Adrenal gland (tissue), 12 donors: ENCODE data around the gene AKAP13. TPM values are rescaled to one million over a fixed set of nuclear protein-coding genes. Genes with fewer than 3 reads are reported as not detected.

Experiments
- DNase-seq, 7 donors: peaks; one replicate each; pipeline ENCODE4 v3.0.0-alpha.2; 2019 to 2020
- H3K27ac ChIP-seq, 5 donors: fragments of 200-600 bp; sonication (generic) in 4 of 5; 1 replicate in 3 of 5; 2 replicates in 2 of 5; pipeline versions ENCODE4 v1.5.1 to v1.8.0; 2016 to 2020; ENCODE audit warnings: mild to moderate bottlenecking in 1 of 5
- H3K27me3 ChIP-seq: fragments of 200-600 bp; 2 replicates; pipeline ENCODE4 v1.8.0; 2021
- H3K36me3 ChIP-seq, 2 donors: fragments of 200-600 bp; replicated peaks in 1 of 2; 1 replicate in 1 of 2; 2 replicates in 1 of 2; pipeline versions ENCODE4 v1.5.1 to v1.8.0; 2018 to 2022
- H3K4me1 ChIP-seq, 2 donors: fragments of 200-600 bp; replicated peaks in 1 of 2; 1 replicate in 1 of 2; 2 replicates in 1 of 2; pipeline versions ENCODE4 v1.5.1 to v1.8.0; 2018 to 2021
- H3K4me3 ChIP-seq, 4 donors: fragments of 200-600 bp; sonication (generic) in 3 of 4; one replicate each; pipeline ENCODE4 v1.5.1; 2016 to 2018
- H3K9me3 ChIP-seq, 3 donors: fragments of 200-600 bp; sonication (generic) in 1 of 3; replicated peaks in 1 of 3; 1 replicate in 2 of 3; 2 replicates in 1 of 3; pipeline versions ENCODE4 v1.5.1 to v1.8.0; 2016 to 2021
- CTCF ChIP-seq, 6 experiments: fragments of 450-650 bp in 4 of 6; fragments of 200-600 bp in 2 of 6; sonication (generic) in 1 of 6; IDR thresholded peaks; 1 replicate in 5 of 6; 2 replicates in 1 of 6; pipeline versions ENCODE4 v1.5.1 to v1.8.0; 2016 to 2021; ENCODE audit warnings: antibody characterized with exemption in 6 of 6, mild to moderate bottlenecking in 2 of 6, moderate library complexity in 1 of 6
- POLR2A ChIP-seq, 2 donors: fragments of 450-650 bp; IDR thresholded peaks; one replicate each; pipeline ENCODE4 v1.6.1; 2017; ENCODE audit warnings: antibody characterized with exemption in 2 of 2, mild to moderate bottlenecking in 2 of 2, moderate library complexity in 1 of 2
- WGBS, 4 donors: extraction: QIAGEN DNeasy Blood & Tissue Kit in 2 of 4; methylation state at CpG; one replicate each; pipeline versions ENCODE4 v1.1.5 to v1.1.7; 2013 to 2017; 5-methylcytosine and 5-hydroxymethylcytosine counted together
- intact Hi-C, 2 donors: fragments of 100-400 bp; cut with DNase I; formaldehyde crosslinking; loops; one replicate each; pipeline versions ENCODE4 v1.14.1 to v1.15.0; 2022 to 2023
- polyA plus RNA-seq, 3 donors: library from polyadenylated mRNA; stranded (reverse); fragments of 200-250 nt in 2 of 3; fragments of 350-450 nt in 1 of 3; fragmentation: Illumina TruSeq in 1 of 3; extraction: RNeasy Lipid Tissue Mini Kit (QIAGEN cat#74804) in 1 of 3; gene quantifications; one replicate each; pipeline ENCODE4 v1.2.3, GENCODE V29; 2013 to 2014
- total RNA-seq, 9 donors: library from RNA; depleted of rRNA in 4 of 9; stranded (reverse); fragments of >200 nt in 4 of 9; fragments of 120-200 nt in 1 of 9; fragmentation: NEBNext Ultra II Directional in 1 of 9; extraction: Animal tissue kit (Norgen Biotek cat#: 25700) in 1 of 9; gene quantifications; one replicate each; pipeline versions ENCODE4 v1.1.0 to v1.2.4, GENCODE V29; 2013 to 2023
- donor health status: healthy with polysubstance abuse.
- donor health status: Bipolar disorder and iron deficiency.
- donor health status: DM: yes; HTN: yes; CAD: no.
- donor health status: DM: no; HTN: no; CAD: no.
- donor health status: DM: no; HTN: no; CAD: no.
- donor health status: DM: yes; HTN: yes; CAD: no.

The AKAP13 gene
- total and polyA plus RNA-seq, 12 donors = 42.7 to 144 (median 89.2) TPM

GRCh38 chr15:85769182-85769900 is 388.9 kb downstream of the AKAP13 start:
- no peaks in the 10 kb centered on the region for H3K4me1 ChIP-seq
- 96 to 98% (median 97%) methylated on average over 29 to 42 of the region's 42 CpGs for WGBS, 4 donors

GRCh38 chr15:85770096-85771041 is 390.0 kb downstream of the AKAP13 start:
- TF ChIP-seq CTCF (IDR thresholded peaks at IDR 0.05) (no peak), POLR2A (IDR thresholded peaks at IDR 0.05) (no peak)
- H3K9me3 ChIP-seq = no peaks in the 10 kb centered on the region
- no peak overlapping the region for H3K4me3 ChIP-seq
- peak overlapping the region in 2 of 5 donors; percentile 61 to 73 for H3K27ac ChIP-seq
- H3K4me1 ChIP-seq = no peaks in the 10 kb centered on the region
- H3K36me3 ChIP-seq = no peaks in the 10 kb centered on the region
- no peaks in the 10 kb centered on the region for H3K27me3 ChIP-seq
- intact Hi-C loops = no loop called here
- DNase-seq = no peak
- WGBS, 4 donors = 90 to 96% (median 94%) methylated on average over 13 to 21 of the region's 21 CpGs

More at GRCh38 chr15:85769182-85769900, 388.9 kb downstream of the AKAP13 start:
- intact Hi-C loops = no loop called here
- Histone ChIP-seq H3K27ac (peak overlapping the region in 1 of 5 donors; percentile 73), H3K36me3 (no peaks in the 10 kb centered on the region), H3K4me3 (no peak overlapping the region), H3K9me3 (no peaks in the 10 kb centered on the region), H3K27me3 (no peaks in the 10 kb centered on the region)
- DNase-seq = no peak
- no peak for TF ChIP-seq CTCF (IDR thresholded peaks at IDR 0.05)
- no peak for TF ChIP-seq POLR2A (IDR thresholded peaks at IDR 0.05)

- Histone ChIP-seq H3K27me3 (no peaks in the 10 kb centered on the region), H3K36me3 (no peaks in the 10 kb centered on the region), H3K9me3 (no peaks in the 10 kb centered on the region), H3K4me1 (no peaks in the 10 kb centered on the region), H3K4me3 (no peak overlapping the region), H3K27ac (peak overlapping the region in 3 of 5 donors; percentile 30 to 92 (median 76))
- TF ChIP-seq POLR2A (IDR thresholded peaks at IDR 0.05) (no peak), CTCF (IDR thresholded peaks at IDR 0.05) (no peak)
- 78 to 83% (median 82%) methylated on average over 4 to 5 of the region's 5 CpGs for WGBS, 4 donors
- intact Hi-C loops = no loop called here
- DNase-seq = no peak
Observed at GRCh38 chr15:85771271-85771670, 390.9 kb downstream of the AKAP13 start.

GRCh38 chr15:85771781-85772445 is 391.5 kb downstream of the AKAP13 start:
- peak in 6 of 7 donors; percentile 37 to 65 (median 50) for DNase-seq
- Histone ChIP-seq H3K27me3 (no peaks in the 10 kb centered on the region), H3K4me1 (no peaks in the 10 kb centered on the region), H3K27ac (peak overlapping the region in 3 of 5 donors; percentile 57 to 92 (median 76)), H3K4me3 (no peak overlapping the region), H3K36me3 (no peaks in the 10 kb centered on the region), H3K9me3 (no peaks in the 10 kb centered on the region)
- TF ChIP-seq CTCF (IDR thresholded peaks at IDR 0.05) (no peak), POLR2A (IDR thresholded peaks at IDR 0.05) (no peak)
- WGBS, 4 donors = 61 to 68% (median 64%) methylated on average over 7 to 13 of the region's 13 CpGs
- intact Hi-C loops = no loop called here
